HCT116 (cell line): ENCODE data around the gene ECE1. TPM values are rescaled to one million over a fixed set of nuclear protein-coding genes. Genes with fewer than 3 reads are reported as not detected.

Source experiments
- ATAC-seq: fragments of 200-7000 bp; cut with Tn5 transposase; 2 replicates; pipeline ENCODE4 v1.9.1; 2020; ENCODE audit warnings: mild to moderate bottlenecking, moderate library complexity
- BruUV-seq: library from RNA; stranded (reverse); fragments of 400-500 nt; replicated peaks from 2 replicates; lab custom pipeline; 2021; lab: Mats Ljungman, UMichigan
- CTCF ChIA-PET: fragments of 300-600 bp; sonication (Branson Sonifier 250); formaldehyde crosslinking; loops from one replicate; lab custom pipeline; 2021; ENCODE audit warnings: antibody characterized with exemption; lab: Charles Lee
- POLR2A ChIA-PET: fragments of 300-600, 350-600 bp; sonication (Branson Sonifier 250); formaldehyde crosslinking; loops from one replicate; lab custom pipeline; 2021; ENCODE audit warnings: antibody characterized with exemption; lab: Charles Lee
- RAD21 ChIA-PET, 2 experiments: fragments of 300-600 bp; sonication (Branson Sonifier 250); formaldehyde crosslinking; loops; one replicate each; lab custom pipeline; 2023; ENCODE audit warnings: low total read pairs in 2 of 2; ENCODE audit not compliant: uncharacterized antibody in 2 of 2, unreplicated experiment in 2 of 2, low non-redundant PET in 1 of 2; lab: Charles Lee
- DNase-seq: peaks from one replicate; pipeline ENCODE4 v3.0.0-alpha.2; 2010; ENCODE audit warnings: low read depth, low spot score
- H2AFZ ChIP-seq: fragments of 200-600 bp; shearing (Covaris generic), sonication (generic); 2 replicates; pipeline ENCODE4 v1.6.1; 2017; ENCODE audit warnings: low read depth, mixed run types, mixed read lengths, antibody characterized with exemption, low read length; ENCODE audit not compliant: poor library complexity, severe bottlenecking
- H3K27ac ChIP-seq: 2 replicates; pipeline ENCODE4 v1.5.1; 2012; ENCODE audit warnings: low read depth, low read length
- H3K27me3 ChIP-seq: fragments of 200-600 bp; sonication (generic); 2 replicates; pipeline ENCODE4 v1.6.1; 2016; ENCODE audit warnings: mixed run types, low read length, mixed read lengths; ENCODE audit not compliant: insufficient read depth
- H3K36me3 ChIP-seq, 2 experiments: fragments of 200-500 bp in 1 of 2; fragments of 200-600 bp in 1 of 2; sonication (Bioruptor generic) in 1 of 2; sonication (generic) in 1 of 2; 2 replicates each; pipeline versions ENCODE4 v1.5.1 to v1.6.1; 2014 to 2016; ENCODE audit warnings: low read length in 2 of 2, inconsistent platforms in 1 of 2, mixed read lengths in 1 of 2, mixed run types in 1 of 2; ENCODE audit not compliant: insufficient read depth in 2 of 2, control insufficient read depth in 1 of 2
- H3K4me1 ChIP-seq, 2 experiments: fragments of 200-600 bp in 1 of 2; sonication (generic) in 1 of 2; 2 replicates each; pipeline versions ENCODE4 v1.5.1 to v1.6.1; 2012 to 2017; ENCODE audit warnings: low read length in 2 of 2, inconsistent platforms in 1 of 2, mild to moderate bottlenecking in 1 of 2, mixed read lengths in 1 of 2, mixed run types in 1 of 2, moderate library complexity in 1 of 2; ENCODE audit not compliant: insufficient read depth in 2 of 2, control insufficient read depth in 1 of 2
- H3K4me2 ChIP-seq: fragments of 200-600 bp; sonication (generic); 2 replicates; pipeline ENCODE4 v1.6.1; 2017; ENCODE audit warnings: mixed run types, low read length, mixed read lengths
- H3K4me3 ChIP-seq, 2 experiments: fragments of 200-600 bp in 1 of 2; sonication (generic) in 1 of 2; replicated peaks in 1 of 2; 2 replicates each; pipeline ENCODE4 v1.5.1; 2011 to 2016; ENCODE audit warnings: low read length in 2 of 2, control low read depth in 1 of 2, low read depth in 1 of 2, mild to moderate bottlenecking in 1 of 2, mixed read lengths in 1 of 2, mixed run types in 1 of 2
- H3K79me2 ChIP-seq: fragments of 200-600 bp; sonication (generic); 2 replicates; pipeline ENCODE4 v1.6.1; 2017; ENCODE audit warnings: mild to moderate bottlenecking, mixed run types, low read length, moderate library complexity, mixed read lengths; ENCODE audit not compliant: insufficient read depth
- H3K9ac ChIP-seq: fragments of 200-600 bp; sonication (generic); 2 replicates; pipeline ENCODE4 v1.6.1; 2016; ENCODE audit warnings: low read length, mixed read lengths
- H3K9me2 ChIP-seq: fragments of 200-600 bp; sonication (generic), shearing (Covaris generic); 2 replicates; pipeline ENCODE4 v1.6.1; 2017; ENCODE audit warnings: mixed run types, mild to moderate bottlenecking, moderate library complexity; ENCODE audit not compliant: insufficient read depth
- H3K9me3 ChIP-seq, 2 experiments: fragments of 200-500 bp in 1 of 2; fragments of 200-600 bp in 1 of 2; sonication (Bioruptor generic) in 1 of 2; sonication (generic) in 1 of 2; 2 replicates each; pipeline ENCODE4 v1.6.1; 2014 to 2017; ENCODE audit warnings: low read length in 2 of 2, mixed read lengths in 2 of 2, inconsistent platforms in 1 of 2, low read depth in 1 of 2, mild to moderate bottlenecking in 1 of 2, mixed run types in 1 of 2, moderate library complexity in 1 of 2; ENCODE audit not compliant: control insufficient read depth in 1 of 2, insufficient read depth in 1 of 2
- H4K20me1 ChIP-seq: fragments of 200-600 bp; sonication (generic), shearing (Covaris generic); 2 replicates; pipeline ENCODE4 v1.6.1; 2017; ENCODE audit warnings: mixed run types, mild to moderate bottlenecking, moderate library complexity; ENCODE audit not compliant: insufficient read depth
- ATF3 ChIP-seq: IDR thresholded peaks from 2 replicates; pipeline ENCODE4 v1.6.1; 2012
- CEBPB ChIP-seq: IDR thresholded peaks from 2 replicates; pipeline ENCODE4 v1.6.1; 2012; ENCODE audit warnings: low read depth
- CTCF ChIP-seq, 3 experiments: fragments of 200-600 bp in 1 of 3; sonication (generic) in 1 of 3; IDR thresholded peaks in 2 of 3; conservative IDR thresholded peaks in 1 of 3; 2 replicates each; pipeline ENCODE4 v1.5.1; 2012 to 2017; ENCODE audit warnings: low read depth in 2 of 3, low read length in 2 of 3, antibody characterized with exemption in 1 of 3, borderline replicate concordance in 1 of 3, control low read depth in 1 of 3, mild to moderate bottlenecking in 1 of 3, mixed read lengths in 1 of 3, mixed run types in 1 of 3, moderate library complexity in 1 of 3; ENCODE audit not compliant: insufficient read depth in 1 of 3
- EGR1 ChIP-seq: IDR thresholded peaks from 2 replicates; pipeline ENCODE4 v1.6.1; 2012; ENCODE audit warnings: low read depth
- ELF1 ChIP-seq: IDR thresholded peaks from 2 replicates; pipeline ENCODE4 v1.6.1; 2012; ENCODE audit warnings: low read depth, borderline replicate concordance
- EZH2 ChIP-seq: fragments of 200-600 bp; sonication (generic); IDR thresholded peaks from 2 replicates; pipeline ENCODE4 v1.6.1; 2017; ENCODE audit warnings: antibody characterized with exemption, mixed run types
- EZH2phosphoT487 ChIP-seq: fragments of 200-600 bp; IDR thresholded peaks from 2 replicates; pipeline ENCODE4 v1.6.1; 2018; ENCODE audit warnings: antibody characterized with exemption, borderline replicate concordance
- FOSL1 ChIP-seq: IDR thresholded peaks from 2 replicates; pipeline ENCODE4 v1.6.1; 2012; ENCODE audit warnings: low read depth
- JUND ChIP-seq: IDR thresholded peaks from 2 replicates; pipeline ENCODE4 v1.6.1; 2012
- MAX ChIP-seq: IDR thresholded peaks from 2 replicates; pipeline ENCODE4 v1.6.1; 2012
- POLR2A ChIP-seq: IDR thresholded peaks from 2 replicates; pipeline ENCODE4 v1.7.0; 2011; ENCODE audit warnings: borderline replicate concordance; ENCODE audit not compliant: insufficient read depth, insufficient read length; ENCODE audit errors: extremely low read depth
- POLR2AphosphoS5 ChIP-seq: IDR thresholded peaks from 2 replicates; pipeline ENCODE4 v1.6.1; 2011; ENCODE audit warnings: mild to moderate bottlenecking, low read depth, low read length, moderate library complexity
- RAD21 ChIP-seq: IDR thresholded peaks from 2 replicates; pipeline ENCODE4 v1.6.1; 2012; ENCODE audit warnings: low read depth, mild to moderate bottlenecking
- REST ChIP-seq: IDR thresholded peaks from 2 replicates; pipeline ENCODE4 v1.6.1; 2012; ENCODE audit warnings: low read depth
- SIN3A ChIP-seq: IDR thresholded peaks from 2 replicates; pipeline ENCODE4 v1.6.1; 2012; ENCODE audit warnings: low read depth
- TCF7L2 ChIP-seq: IDR thresholded peaks from 2 replicates; pipeline ENCODE4 v1.7.0; 2011; ENCODE audit warnings: borderline replicate concordance, inconsistent platforms; ENCODE audit not compliant: insufficient read depth, insufficient read length; ENCODE audit errors: extremely low read depth
- YY1 ChIP-seq: IDR thresholded peaks from 2 replicates; pipeline ENCODE4 v1.6.1; 2011; ENCODE audit warnings: low read length, low read depth, moderate library complexity, mild to moderate bottlenecking; ENCODE audit not compliant: insufficient replicate concordance; ENCODE audit errors: extremely low read depth
- ZFX ChIP-seq: fragments of 450-650 bp; IDR thresholded peaks from 2 replicates; pipeline ENCODE4 v1.6.1; 2017
- ZNF274 ChIP-seq: fragments of 200-500 bp; sonication (Bioruptor generic); IDR thresholded peaks from 2 replicates; pipeline ENCODE4 v1.6.1; 2014; ENCODE audit warnings: mild to moderate bottlenecking, low read depth, low read length, inconsistent platforms
- intact Hi-C: fragments of 100-400 bp; cut with micrococcal nuclease; formaldehyde crosslinking; loops from 2 replicates; pipeline ENCODE4 v1.10.0; 2022
- total RNA-seq: library from RNA; stranded (reverse); gene quantifications from one replicate; pipeline ENCODE4 v1.2.1, GENCODE V29; 2021; ENCODE audit not compliant: unreplicated experiment

ECE1 gene
- total RNA-seq, 1 experiment from 2014 or later: 66.8 TPM

- no peaks in the 10 kb centered on the region; the same call in 1 of the 2 replicates for H4K20me1 ChIP-seq
- H3K9ac ChIP-seq: peak overlapping the region; percentile 67
- TF ChIP-seq EZH2 (no peak), ELF1 (no peak), EZH2phosphoT487 (no peak), CTCF (IDR thresholded peaks at IDR 0.05 in 2 of 3, conservative IDR thresholded peaks at IDR 0.05 in 1 of 3; ENCODE audit: borderline replicate concordance in 1 of 3, insufficient read depth in 1 of 3, low read depth in 2 of 3, low read length in 2 of 3) (no peak), SIN3A (no peak), JUND (no peak), ZNF274 (no peak), POLR2AphosphoS5 (no peak), MAX (no peak), ATF3 (no peak), ZFX (no peak), RAD21 (no peak), POLR2A (no peak), EGR1 (no peak), REST (no peak), YY1 (no peak), TCF7L2 (no peak), CEBPB (no peak), FOSL1 (no peak)
- TF ChIP-seq, all 23 proteins: peak for 0
- DNase-seq (no peak), ATAC-seq (no peak)
- H3K36me3 ChIP-seq: no peaks in the 10 kb centered on the region
- no peaks in the 10 kb centered on the region for H3K9me2 ChIP-seq
- peak overlapping the region in 1 of 2 experiments; percentile 66; a peak in 1 of 4 replicates for H3K4me3 ChIP-seq
- no peak overlapping the region for H2AFZ ChIP-seq
- POLR2A ChIA-PET: no interaction called here
- CTCF ChIA-PET: interaction anchor here (3.1 kb wide), 1 partner anchor 20 kb away, joined by 21 read pairs; no protein-coding TSS in a partner anchor
- no TSS peak for BruUV-seq
- H3K27me3 ChIP-seq: no peaks in the 10 kb centered on the region
- peaks cover 36 to 58% of the 10 kb centered on the region in 2 experiments for H3K4me1 ChIP-seq
- RAD21 ChIA-PET: no interaction called here
- intact Hi-C loops: no loop called here
- H3K4me2 ChIP-seq: peak overlapping the region; percentile 91
- no peaks in the 10 kb centered on the region for H3K9me3 ChIP-seq
- H3K79me2 ChIP-seq: peaks cover 14% of the 10 kb centered on the region; the same call in 1 of the 2 replicates
- no peak overlapping the region for H3K27ac ChIP-seq
These were observed 921 bp upstream of the ECE1 start for GRCh38 chr1:21291184-21291583.
